WTC11 (cell line): ENCODE measurements around the gene COBL. TPM values are rescaled to one million over a fixed set of nuclear protein-coding genes. Genes with fewer than 3 reads are reported as not detected.
A peak's percentile ranks its signal among the peaks of the same experiment; 100 is the strongest.

Experiments
- ATAC-seq: fragments of 200-7000 bp; cut with Tn5 transposase; 2 replicates; pipeline ENCODE4 v1.10.0; 2021; ENCODE audit warnings: mild to moderate bottlenecking, moderate library complexity
- CTCF ChIA-PET: fragments of 300-600 bp; sonication (Branson Sonifier 250); formaldehyde crosslinking; loops from one replicate; lab custom pipeline; 2021; ENCODE audit warnings: antibody characterized with exemption; lab: Charles Lee
- POLR2A ChIA-PET: fragments of 350-600 bp; sonication (Branson Sonifier 250); formaldehyde crosslinking; loops from one replicate; lab custom pipeline; 2021; ENCODE audit warnings: antibody characterized with exemption; lab: Charles Lee
- DNase-seq: peaks from one replicate; pipeline ENCODE4 v3.0.0; 2021; ENCODE audit warnings: low spot score
- H3K27ac Mint-ChIP-seq: 2 replicates; pipeline ENCODE4 v1.8.0; 2021; ENCODE audit warnings: mixed read lengths
- H3K27me3 Mint-ChIP-seq: 2 replicates; pipeline ENCODE4 v1.8.0; 2021; ENCODE audit warnings: low read depth, mild to moderate bottlenecking, moderate library complexity, mixed read lengths
- H3K36me3 Mint-ChIP-seq: 2 replicates; pipeline ENCODE4 v1.8.0; 2021; ENCODE audit warnings: mixed read lengths
- H3K4me1 Mint-ChIP-seq: 2 replicates; pipeline ENCODE4 v1.8.0; 2022; ENCODE audit warnings: mixed read lengths
- H3K4me3 Mint-ChIP-seq: 2 replicates; pipeline ENCODE4 v1.8.0; 2021; ENCODE audit warnings: mild to moderate bottlenecking, moderate library complexity, mixed read lengths
- H3K9me3 Mint-ChIP-seq: 2 replicates; pipeline ENCODE4 v1.8.0; 2021; ENCODE audit warnings: mixed read lengths
- AFF4 ChIP-seq: sonication (generic); formaldehyde crosslinking; IDR thresholded peaks from 2 replicates; pipeline ENCODE4 v1.8.1; 2023; ENCODE audit warnings: mild to moderate bottlenecking, missing genetic modification reagents, borderline replicate concordance
- CBFB ChIP-seq: sonication (generic); formaldehyde crosslinking; IDR thresholded peaks from 2 replicates; pipeline ENCODE4 v1.8.1; 2022; ENCODE audit warnings: mild to moderate bottlenecking, low read depth, missing genetic modification reagents
- CTCF ChIP-seq: fragments of 200-600 bp; IDR thresholded peaks from 2 replicates; pipeline ENCODE4 v1.8.0; 2022; ENCODE audit warnings: antibody characterized with exemption
- ETV6 ChIP-seq: sonication (generic); formaldehyde crosslinking; IDR thresholded peaks from 2 replicates; pipeline ENCODE4 v1.8.1; 2022; ENCODE audit warnings: mild to moderate bottlenecking, missing genetic modification reagents
- NR3C1 ChIP-seq: sonication (generic); formaldehyde crosslinking; conservative IDR thresholded peaks from 2 replicates; pipeline ENCODE4 v1.8.1; 2023; ENCODE audit warnings: low read depth, mild to moderate bottlenecking, missing genetic modification reagents
- SMAD4 ChIP-seq: sonication (generic); formaldehyde crosslinking; IDR thresholded peaks from 2 replicates; pipeline ENCODE4 v1.8.0; 2022; ENCODE audit warnings: mild to moderate bottlenecking, missing genetic modification reagents
- SP1 ChIP-seq: sonication (generic); formaldehyde crosslinking; conservative IDR thresholded peaks from 2 replicates; pipeline ENCODE4 v1.8.1; 2022; ENCODE audit warnings: missing genetic modification reagents
- ZNF121 ChIP-seq: sonication (generic); formaldehyde crosslinking; IDR thresholded peaks from 2 replicates; pipeline ENCODE4 v1.8.0; 2023; ENCODE audit warnings: missing genetic modification reagents
- ZNF219 ChIP-seq: sonication (generic); formaldehyde crosslinking; IDR thresholded peaks from 2 replicates; pipeline ENCODE4 v1.8.0; 2023; ENCODE audit warnings: missing genetic modification reagents, mild to moderate bottlenecking, borderline replicate concordance
- total RNA-seq: library from RNA; stranded (reverse); gene quantifications from 3 replicates; pipeline ENCODE4 v1.2.3, GENCODE V29; 2021
- TF ChIP-seq, protein P1 (sequence below): sonication (generic); formaldehyde crosslinking; IDR thresholded peaks from 2 replicates; pipeline ENCODE4 v1.8.0; 2022; ENCODE audit warnings: mild to moderate bottlenecking, missing genetic modification reagents
- TF ChIP-seq, protein P2 (sequence below): fragments of 250-450 bp; sonication (Bioruptor Pico); IDR thresholded peaks from 2 replicates; pipeline ENCODE4 v1.9.0; 2021; ENCODE audit warnings: mild to moderate bottlenecking
- TF ChIP-seq, protein P3 (sequence below): fragments of 250-450 bp; sonication (Bioruptor Pico); conservative IDR thresholded peaks from 2 replicates; pipeline ENCODE4 v1.9.0; 2021; ENCODE audit warnings: mild to moderate bottlenecking

COBL gene
- total RNA-seq, 1 experiment from 2014 or later, result 36.5 TPM

GRCh38 chr7:51182636-51183166, 133.9 kb downstream of the COBL start:
- no peaks in the 10 kb centered on the region for H3K27me3 Mint-ChIP-seq
- H3K4me3 Mint-ChIP-seq, result no peak overlapping the region
- DNase-seq, result no peak
- ChIA-PET CTCF (interaction anchor here (0.8 to 3.3 kb wide), 2 partner anchors 20 to 43 kb away, joined by 4 to 20 read pairs; no protein-coding TSS in a partner anchor), POLR2A (interaction anchor here (0.6 kb wide), 1 partner anchor 138 kb away, joined by 3 read pairs; no protein-coding TSS in a partner anchor)
- 0 out of 2 replicates have a peak, but pooled peaks cover 6% of the 10 kb centered on the region for H3K36me3 Mint-ChIP-seq
- H3K4me1 Mint-ChIP-seq, result peaks cover 16% of the 10 kb centered on the region
- H3K9me3 Mint-ChIP-seq, result no peaks in the 10 kb centered on the region
- TF ChIP-seq CTCF (no peak), ZNF121 (CRISPR knock-in tag) (no peak), ZNF219 (CRISPR knock-in tag) (no peak), ETV6 (CRISPR knock-in tag) (no peak)
- ATAC-seq, result no peak
- H3K27ac Mint-ChIP-seq, result peak overlapping the region; percentile 68

GRCh38 chr7:51180092-51180491, 136.5 kb downstream of the COBL start:
- DNase-seq (no peak), ATAC-seq (no peak)
- Mint-ChIP-seq H3K27ac (no peak overlapping the region), H3K36me3 (0 out of 2 replicates have a peak, but pooled peaks cover 6% of the 10 kb centered on the region), H3K9me3 (no peaks in the 10 kb centered on the region), H3K4me1 (peaks cover 33% of the 10 kb centered on the region), H3K27me3 (no peaks in the 10 kb centered on the region), H3K4me3 (no peak overlapping the region)
- TF ChIP-seq, protein P1, sequence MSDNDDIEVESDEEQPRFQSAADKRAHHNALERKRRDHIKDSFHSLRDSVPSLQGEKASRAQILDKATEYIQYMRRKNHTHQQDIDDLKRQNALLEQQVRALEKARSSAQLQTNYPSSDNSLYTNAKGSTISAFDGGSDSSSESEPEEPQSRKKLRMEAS (CRISPR knock-in tag), result no peak
- TF ChIP-seq, protein P2, sequence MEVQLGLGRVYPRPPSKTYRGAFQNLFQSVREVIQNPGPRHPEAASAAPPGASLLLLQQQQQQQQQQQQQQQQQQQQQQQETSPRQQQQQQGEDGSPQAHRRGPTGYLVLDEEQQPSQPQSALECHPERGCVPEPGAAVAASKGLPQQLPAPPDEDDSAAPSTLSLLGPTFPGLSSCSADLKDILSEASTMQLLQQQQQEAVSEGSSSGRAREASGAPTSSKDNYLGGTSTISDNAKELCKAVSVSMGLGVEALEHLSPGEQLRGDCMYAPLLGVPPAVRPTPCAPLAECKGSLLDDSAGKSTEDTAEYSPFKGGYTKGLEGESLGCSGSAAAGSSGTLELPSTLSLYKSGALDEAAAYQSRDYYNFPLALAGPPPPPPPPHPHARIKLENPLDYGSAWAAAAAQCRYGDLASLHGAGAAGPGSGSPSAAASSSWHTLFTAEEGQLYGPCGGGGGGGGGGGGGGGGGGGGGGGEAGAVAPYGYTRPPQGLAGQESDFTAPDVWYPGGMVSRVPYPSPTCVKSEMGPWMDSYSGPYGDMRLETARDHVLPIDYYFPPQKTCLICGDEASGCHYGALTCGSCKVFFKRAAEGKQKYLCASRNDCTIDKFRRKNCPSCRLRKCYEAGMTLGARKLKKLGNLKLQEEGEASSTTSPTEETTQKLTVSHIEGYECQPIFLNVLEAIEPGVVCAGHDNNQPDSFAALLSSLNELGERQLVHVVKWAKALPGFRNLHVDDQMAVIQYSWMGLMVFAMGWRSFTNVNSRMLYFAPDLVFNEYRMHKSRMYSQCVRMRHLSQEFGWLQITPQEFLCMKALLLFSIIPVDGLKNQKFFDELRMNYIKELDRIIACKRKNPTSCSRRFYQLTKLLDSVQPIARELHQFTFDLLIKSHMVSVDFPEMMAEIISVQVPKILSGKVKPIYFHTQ, result no peak
- no peak for TF ChIP-seq NR3C1 (CRISPR knock-in tag)
- TF ChIP-seq CTCF, result no peak
- TF ChIP-seq SMAD4 (CRISPR knock-in tag), result no peak
- TF ChIP-seq CBFB (CRISPR knock-in tag), result no peak
- TF ChIP-seq SP1 (CRISPR knock-in tag), result no peak
- ChIA-PET CTCF (no interaction called here), POLR2A (no interaction called here)

- H3K4me1 Mint-ChIP-seq, result peaks cover 44% of the 10 kb centered on the region
- H3K27me3 Mint-ChIP-seq, result no peaks in the 10 kb centered on the region
- peak overlapping the region; percentile 97 for H3K27ac Mint-ChIP-seq
- H3K9me3 Mint-ChIP-seq, result no peaks in the 10 kb centered on the region
- CTCF ChIA-PET, result interaction anchor here (0.6 to 4.5 kb wide), 12 partner anchors 12 to 989 kb away, joined by 3 to 71 read pairs (median 5); no protein-coding TSS in a partner anchor
- TF ChIP-seq, protein P3, sequence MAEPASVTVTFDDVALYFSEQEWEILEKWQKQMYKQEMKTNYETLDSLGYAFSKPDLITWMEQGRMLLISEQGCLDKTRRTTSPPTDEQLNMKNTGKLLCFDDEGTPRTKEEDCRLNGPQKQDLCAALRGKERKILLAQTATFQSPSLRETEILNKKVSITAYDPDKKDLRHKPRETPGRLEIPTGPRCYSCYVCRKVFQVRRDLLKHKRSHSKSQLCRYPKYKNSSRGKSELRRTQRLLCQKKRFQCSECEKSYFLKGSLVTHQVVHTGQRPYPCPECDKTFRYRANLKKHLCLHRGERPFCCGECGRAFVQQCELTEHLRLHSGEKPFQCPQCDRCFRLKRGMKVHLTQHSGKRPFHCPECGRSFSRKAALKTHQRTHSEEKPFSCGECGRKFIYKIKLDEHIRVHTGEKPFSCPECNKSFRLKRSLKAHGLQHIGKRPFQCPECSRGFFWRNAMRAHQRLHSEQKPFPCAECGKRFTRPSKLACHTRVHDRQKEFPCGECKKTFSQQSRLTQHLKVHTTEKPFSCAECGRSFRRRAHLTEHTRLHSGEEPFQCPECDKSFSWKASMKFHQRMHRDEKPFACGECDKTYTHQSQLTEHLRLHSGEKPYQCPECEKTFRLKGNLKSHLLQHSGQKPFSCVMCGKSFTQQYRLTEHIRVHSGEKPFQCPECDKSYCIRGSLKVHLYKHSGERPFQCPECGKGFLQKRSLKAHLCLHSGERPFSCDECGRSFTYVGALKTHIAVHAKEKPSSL (CRISPR knock-in tag), result no peak
- no peak for TF ChIP-seq AFF4 (CRISPR knock-in tag)
- H3K36me3 Mint-ChIP-seq, result 0 out of 2 replicates have a peak, but pooled peaks cover 6% of the 10 kb centered on the region
- DNase-seq (no peak), ATAC-seq (peak; percentile 38)
- POLR2A ChIA-PET, result no interaction called here
- H3K4me3 Mint-ChIP-seq, result peak overlapping the region; percentile 24; the same call in 1 of the 2 replicates
These were observed 140.6 kb downstream of the COBL start for GRCh38 chr7:51175992-51176388.
